PC-3 (cell line): ENCODE measurements around the gene MRPL39.

Experiments
- CTCF ChIP-seq: fragments of 300-600 bp; sonication (generic); conservative IDR thresholded peaks from 2 replicates; pipeline ENCODE4 v1.5.1; 2017; ENCODE audit warnings: antibody characterized with exemption, low read depth, mild to moderate bottlenecking, low read length
- EZH2 ChIP-seq: fragments of 300-600 bp; sonication (generic); IDR thresholded peaks from one replicate; pipeline ENCODE4 v1.6.1; 2017; ENCODE audit warnings: antibody characterized with exemption, mild to moderate bottlenecking, low read length; ENCODE audit not compliant: unreplicated experiment
- EZH2phosphoT487 ChIP-seq: fragments of 300-600 bp; sonication (generic); IDR thresholded peaks from 2 replicates; pipeline ENCODE4 v1.6.1; 2018; ENCODE audit warnings: mild to moderate bottlenecking, antibody characterized with exemption, low read length, borderline replicate concordance

GRCh38 chr21:25635310-25635709 lies 28.0 kb upstream of the MRPL39 start:
- TF ChIP-seq EZH2 (no peak), CTCF (no peak), EZH2phosphoT487 (no peak)
